ENCODE measurements around the gene CPNE6.

CPNE6 gene

GRCh38 chr14:24094841-24095270 lies 23.5 kb downstream of the CPNE6 start:
- Histone ChIP-seq H3K27ac (ENCODE audit: insufficient read depth, low read depth, low read length, poor library complexity, severe bottlenecking) (no peak overlapping the region), H3K4me1 (ENCODE audit: control insufficient read depth, insufficient read depth, low read length) (peaks cover 8% of the 10 kb centered on the region), H3K9me3 (ENCODE audit: control insufficient read depth, low read length) (no peaks in the 10 kb centered on the region), H3K27me3 (ENCODE audit: control insufficient read depth, insufficient read depth, low read length, poor library complexity, severe bottlenecking) (peaks cover 3% of the 10 kb centered on the region), H3K36me3 (ENCODE audit: control insufficient read depth, insufficient read depth, low read length) (no peaks in the 10 kb centered on the region), H3K4me3 (ENCODE audit: insufficient read depth, low read depth, low read length) (peak overlapping the region; percentile 72)
- 11 to 12% methylated on average over 14 of the region's 14 CpGs for WGBS, 2 experiments

- Histone ChIP-seq H3K9me3 (ENCODE audit: control insufficient read depth, low read length) (no peaks in the 10 kb centered on the region), H3K4me3 (ENCODE audit: insufficient read depth, low read depth, low read length) (peak overlapping the region; percentile 72), H3K27me3 (ENCODE audit: control insufficient read depth, insufficient read depth, low read length, poor library complexity, severe bottlenecking) (peaks cover 3% of the 10 kb centered on the region), H3K36me3 (ENCODE audit: control insufficient read depth, insufficient read depth, low read length) (no peaks in the 10 kb centered on the region), H3K27ac (ENCODE audit: insufficient read depth, low read depth, low read length, poor library complexity, severe bottlenecking) (no peak overlapping the region), H3K4me1 (ENCODE audit: control insufficient read depth, insufficient read depth, low read length) (peaks cover 8% of the 10 kb centered on the region)
- WGBS, 2 experiments, result 53 to 55% methylated on average over 12 of the region's 12 CpGs
Measured at GRCh38 chr14:24095271-24096068, 24.1 kb downstream of the CPNE6 start.

- no peak overlapping the region for H3K27ac ChIP-seq (ENCODE audit: insufficient read depth, low read depth, low read length, poor library complexity, severe bottlenecking)
- no peak overlapping the region for H3K4me3 ChIP-seq (ENCODE audit: insufficient read depth, low read depth, low read length)
- H3K27me3 ChIP-seq (ENCODE audit: control insufficient read depth, insufficient read depth, low read length, poor library complexity, severe bottlenecking), result peaks cover 3% of the 10 kb centered on the region
- peaks cover 8% of the 10 kb centered on the region for H3K4me1 ChIP-seq (ENCODE audit: control insufficient read depth, insufficient read depth, low read length)
- 94 to 97% methylated on average over 8 of the region's 8 CpGs for WGBS, 2 experiments
- no peaks in the 10 kb centered on the region for H3K36me3 ChIP-seq (ENCODE audit: control insufficient read depth, insufficient read depth, low read length)
- H3K9me3 ChIP-seq (ENCODE audit: control insufficient read depth, low read length), result no peaks in the 10 kb centered on the region
Measured at GRCh38 chr14:24096545-24097181, 25.3 kb downstream of the CPNE6 start.

- Histone ChIP-seq H3K9me3 (ENCODE audit: control insufficient read depth, low read length) (no peaks in the 10 kb centered on the region), H3K27ac (ENCODE audit: insufficient read depth, low read depth, low read length, poor library complexity, severe bottlenecking) (no peak overlapping the region), H3K27me3 (ENCODE audit: control insufficient read depth, insufficient read depth, low read length, poor library complexity, severe bottlenecking) (peaks cover 3% of the 10 kb centered on the region), H3K36me3 (ENCODE audit: control insufficient read depth, insufficient read depth, low read length) (no peaks in the 10 kb centered on the region), H3K4me1 (ENCODE audit: control insufficient read depth, insufficient read depth, low read length) (peaks cover 8% of the 10 kb centered on the region), H3K4me3 (ENCODE audit: insufficient read depth, low read depth, low read length) (no peak overlapping the region)
- WGBS, 2 experiments, result 95% methylated on average over 16 of the region's 16 CpGs
Measured at GRCh38 chr14:24098229-24098926, 27.0 kb downstream of the CPNE6 start.

- H3K4me3 ChIP-seq (ENCODE audit: insufficient read depth, low read depth, low read length), result no peak overlapping the region
- no peaks in the 10 kb centered on the region for H3K9me3 ChIP-seq (ENCODE audit: control insufficient read depth, low read length)
- H3K27ac ChIP-seq (ENCODE audit: insufficient read depth, low read depth, low read length, poor library complexity, severe bottlenecking), result no peak overlapping the region
- peaks cover 8% of the 10 kb centered on the region for H3K4me1 ChIP-seq (ENCODE audit: control insufficient read depth, insufficient read depth, low read length)
- no peaks in the 10 kb centered on the region for H3K36me3 ChIP-seq (ENCODE audit: control insufficient read depth, insufficient read depth, low read length)
- WGBS, 2 experiments, result 90 to 92% methylated on average over 17 of the region's 17 CpGs
- peaks cover 3% of the 10 kb centered on the region for H3K27me3 ChIP-seq (ENCODE audit: control insufficient read depth, insufficient read depth, low read length, poor library complexity, severe bottlenecking)
Measured at GRCh38 chr14:24098927-24099813, 27.8 kb downstream of the CPNE6 start.

- no peaks in the 10 kb centered on the region for H3K36me3 ChIP-seq (ENCODE audit: control insufficient read depth, insufficient read depth, low read length)
- no peaks in the 10 kb centered on the region for H3K9me3 ChIP-seq (ENCODE audit: control insufficient read depth, low read length)
- 87 to 94% methylated on average over 4 of the region's 4 CpGs for WGBS, 2 experiments
- no peak overlapping the region for H3K4me3 ChIP-seq (ENCODE audit: insufficient read depth, low read depth, low read length)
- no peak overlapping the region for H3K27ac ChIP-seq (ENCODE audit: insufficient read depth, low read depth, low read length, poor library complexity, severe bottlenecking)
- no peaks in the 10 kb centered on the region for H3K27me3 ChIP-seq (ENCODE audit: control insufficient read depth, insufficient read depth, low read length, poor library complexity, severe bottlenecking)
- peaks cover 1% of the 10 kb centered on the region for H3K4me1 ChIP-seq (ENCODE audit: control insufficient read depth, insufficient read depth, low read length)
Measured at GRCh38 chr14:24100197-24100981, 29.0 kb downstream of the CPNE6 start.

GRCh38 chr14:24100982-24101494 lies 29.7 kb downstream of the CPNE6 start:
- H3K4me3 ChIP-seq (ENCODE audit: insufficient read depth, low read depth, low read length), result no peak overlapping the region
- H3K4me1 ChIP-seq (ENCODE audit: control insufficient read depth, insufficient read depth, low read length), result no peaks in the 10 kb centered on the region
- no peaks in the 10 kb centered on the region for H3K27me3 ChIP-seq (ENCODE audit: control insufficient read depth, insufficient read depth, low read length, poor library complexity, severe bottlenecking)
- H3K9me3 ChIP-seq (ENCODE audit: control insufficient read depth, low read length), result no peaks in the 10 kb centered on the region
- WGBS, 2 experiments, result 87 to 96% methylated on average over 3 of the region's 3 CpGs
- no peaks in the 10 kb centered on the region for H3K36me3 ChIP-seq (ENCODE audit: control insufficient read depth, insufficient read depth, low read length)
- no peak overlapping the region for H3K27ac ChIP-seq (ENCODE audit: insufficient read depth, low read depth, low read length, poor library complexity, severe bottlenecking)

- H3K36me3 ChIP-seq (ENCODE audit: control insufficient read depth, insufficient read depth, low read length), result no peaks in the 10 kb centered on the region
- H3K9me3 ChIP-seq (ENCODE audit: control insufficient read depth, low read length), result no peaks in the 10 kb centered on the region
- no peaks in the 10 kb centered on the region for H3K4me1 ChIP-seq (ENCODE audit: control insufficient read depth, insufficient read depth, low read length)
- 94% methylated on average over 7 of the region's 7 CpGs for WGBS, 2 experiments
- H3K4me3 ChIP-seq (ENCODE audit: insufficient read depth, low read depth, low read length), result no peak overlapping the region
- no peak overlapping the region for H3K27ac ChIP-seq (ENCODE audit: insufficient read depth, low read depth, low read length, poor library complexity, severe bottlenecking)
- no peaks in the 10 kb centered on the region for H3K27me3 ChIP-seq (ENCODE audit: control insufficient read depth, insufficient read depth, low read length, poor library complexity, severe bottlenecking)
Measured at GRCh38 chr14:24102357-24103048, 31.1 kb downstream of the CPNE6 start.

- H3K36me3 ChIP-seq (ENCODE audit: control insufficient read depth, insufficient read depth, low read length), result no peaks in the 10 kb centered on the region
- 95% methylated on average over 13 of the region's 13 CpGs for WGBS, 2 experiments
Measured at GRCh38 chr14:24103451-24103850, 32.1 kb downstream of the CPNE6 start.

More at GRCh38 chr14:24103451-24103850, 32.1 kb downstream of the CPNE6 start:
- no peaks in the 10 kb centered on the region for H3K27me3 ChIP-seq (ENCODE audit: control insufficient read depth, insufficient read depth, low read length, poor library complexity, severe bottlenecking)
- no peaks in the 10 kb centered on the region for H3K4me1 ChIP-seq (ENCODE audit: control insufficient read depth, insufficient read depth, low read length)
- H3K9me3 ChIP-seq (ENCODE audit: control insufficient read depth, low read length), result no peaks in the 10 kb centered on the region
- H3K27ac ChIP-seq (ENCODE audit: insufficient read depth, low read depth, low read length, poor library complexity, severe bottlenecking), result no peak overlapping the region
- H3K4me3 ChIP-seq (ENCODE audit: insufficient read depth, low read depth, low read length), result no peak overlapping the region
